ENCODE results near the gene SOX13.

DNA sequence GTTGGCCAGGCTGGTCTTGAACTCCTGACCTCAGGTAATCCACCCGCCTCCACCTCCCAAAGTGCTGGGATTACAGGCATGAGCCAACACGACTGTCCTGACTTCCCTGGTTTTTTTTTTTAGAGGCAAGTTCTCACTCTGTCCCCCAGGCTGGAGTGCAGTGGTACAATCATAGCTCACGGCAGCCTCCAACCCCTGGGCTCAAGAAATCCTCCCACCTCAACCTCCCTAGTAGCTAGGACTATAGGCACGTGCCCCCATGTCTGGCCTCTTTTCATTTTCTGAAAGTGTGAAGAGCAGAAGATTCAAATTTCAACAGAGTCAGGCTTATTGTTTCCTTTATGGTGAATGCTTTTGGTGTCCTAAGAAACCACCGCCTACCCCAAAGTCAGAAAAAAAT, 21.7 kb upstream of the SOX13 start:
- TF ChIP-seq, protein P1, sequence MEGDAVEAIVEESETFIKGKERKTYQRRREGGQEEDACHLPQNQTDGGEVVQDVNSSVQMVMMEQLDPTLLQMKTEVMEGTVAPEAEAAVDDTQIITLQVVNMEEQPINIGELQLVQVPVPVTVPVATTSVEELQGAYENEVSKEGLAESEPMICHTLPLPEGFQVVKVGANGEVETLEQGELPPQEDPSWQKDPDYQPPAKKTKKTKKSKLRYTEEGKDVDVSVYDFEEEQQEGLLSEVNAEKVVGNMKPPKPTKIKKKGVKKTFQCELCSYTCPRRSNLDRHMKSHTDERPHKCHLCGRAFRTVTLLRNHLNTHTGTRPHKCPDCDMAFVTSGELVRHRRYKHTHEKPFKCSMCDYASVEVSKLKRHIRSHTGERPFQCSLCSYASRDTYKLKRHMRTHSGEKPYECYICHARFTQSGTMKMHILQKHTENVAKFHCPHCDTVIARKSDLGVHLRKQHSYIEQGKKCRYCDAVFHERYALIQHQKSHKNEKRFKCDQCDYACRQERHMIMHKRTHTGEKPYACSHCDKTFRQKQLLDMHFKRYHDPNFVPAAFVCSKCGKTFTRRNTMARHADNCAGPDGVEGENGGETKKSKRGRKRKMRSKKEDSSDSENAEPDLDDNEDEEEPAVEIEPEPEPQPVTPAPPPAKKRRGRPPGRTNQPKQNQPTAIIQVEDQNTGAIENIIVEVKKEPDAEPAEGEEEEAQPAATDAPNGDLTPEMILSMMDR (IDR thresholded peaks at IDR 0.05): no peak
- no peak for TF ChIP-seq POLR2AphosphoS5 (IDR thresholded peaks at IDR 0.05; ENCODE audit: insufficient read depth in 1 of 2, low read depth in 1 of 2)

All from vagina (tissue), 2 donors.